Neuronal stem cell (in vitro differentiated cells): Measurements from ENCODE around the gene ARPC5L.

Experiments
- DNase-seq: peaks from one replicate; pipeline ENCODE4 v3.0.0-alpha.2; 2013; ENCODE audit warnings: low spot score
- H2AFZ ChIP-seq: one replicate; pipeline ENCODE4 v1.6.1; 2013; ENCODE audit warnings: mild to moderate bottlenecking, low read length, inconsistent platforms
- H2AK5ac ChIP-seq: 2 replicates; pipeline ENCODE4 v1.6.1; 2013; ENCODE audit warnings: low read depth, mild to moderate bottlenecking, inconsistent platforms, low read length, moderate library complexity, mixed read lengths
- H2BK120ac ChIP-seq: 2 replicates; pipeline ENCODE4 v1.6.1; 2013; ENCODE audit warnings: low read depth, mild to moderate bottlenecking, inconsistent platforms, low read length, moderate library complexity, mixed read lengths
- H2BK12ac ChIP-seq: one replicate; pipeline ENCODE4 v1.6.1; 2013; ENCODE audit warnings: low read length, inconsistent platforms
- H2BK15ac ChIP-seq: 2 replicates; pipeline ENCODE4 v1.6.1; 2013; ENCODE audit warnings: mild to moderate bottlenecking, low read length, inconsistent platforms, mixed read lengths
- H2BK5ac ChIP-seq: one replicate; pipeline ENCODE4 v1.6.1; 2013; ENCODE audit warnings: inconsistent platforms, mild to moderate bottlenecking, low read length, moderate library complexity
- H3K14ac ChIP-seq: one replicate; pipeline ENCODE4 v1.6.1; 2013; ENCODE audit warnings: low read length, inconsistent platforms
- H3K18ac ChIP-seq: 2 replicates; pipeline ENCODE4 v1.6.1; 2013; ENCODE audit warnings: low read length, inconsistent platforms
- H3K23ac ChIP-seq: 2 replicates; pipeline ENCODE4 v1.6.1; 2013; ENCODE audit warnings: low read depth, mild to moderate bottlenecking, mixed read lengths, low read length, inconsistent platforms; ENCODE audit not compliant: poor library complexity
- H3K27ac ChIP-seq: replicated peaks from 3 replicates; pipeline ENCODE4 v1.5.1; 2013; ENCODE audit warnings: low read length, inconsistent platforms
- H3K27me3 ChIP-seq, 3 experiments: 2 replicates each; pipeline ENCODE4 v1.6.1; 2013; ENCODE audit warnings: low read length in 3 of 3, mild to moderate bottlenecking in 2 of 3, inconsistent platforms in 1 of 3, low read depth in 1 of 3, mixed read lengths in 1 of 3, moderate library complexity in 1 of 3; ENCODE audit not compliant: control insufficient read depth in 3 of 3, insufficient read depth in 3 of 3
- H3K36me3 ChIP-seq, 2 donors: replicated peaks in 1 of 2; 2 replicates each; pipeline ENCODE4 v1.6.1; 2013; ENCODE audit warnings: low read length in 2 of 2; ENCODE audit not compliant: control insufficient read depth in 2 of 2, insufficient read depth in 2 of 2
- H3K4ac ChIP-seq: 2 replicates; pipeline ENCODE4 v1.6.1; 2013; ENCODE audit warnings: inconsistent platforms, mild to moderate bottlenecking, low read length, moderate library complexity
- H3K4me1 ChIP-seq, 2 donors: 1 replicate in 1 of 2; 2 replicates in 1 of 2; pipeline ENCODE4 v1.6.1; 2013; ENCODE audit warnings: low read length in 2 of 2, low read depth in 1 of 2; ENCODE audit not compliant: control insufficient read depth in 2 of 2, insufficient read depth in 1 of 2
- H3K4me2 ChIP-seq: one replicate; pipeline ENCODE4 v1.6.1; 2013; ENCODE audit warnings: mild to moderate bottlenecking, low read length, inconsistent platforms; ENCODE audit not compliant: insufficient read depth, poor library complexity, severe bottlenecking
- H3K4me3 ChIP-seq, 2 donors: 2 replicates each; pipeline ENCODE4 v1.5.1; 2013; ENCODE audit warnings: low read length in 2 of 2, mild to moderate bottlenecking in 2 of 2, inconsistent platforms in 1 of 2, moderate library complexity in 1 of 2
- H3K79me1 ChIP-seq: one replicate; pipeline ENCODE4 v1.6.1; 2013; ENCODE audit warnings: low read depth, mild to moderate bottlenecking, inconsistent platforms, low read length, moderate library complexity
- H3K9ac ChIP-seq: one replicate; pipeline ENCODE4 v1.6.1; 2013; ENCODE audit warnings: mild to moderate bottlenecking, low read depth, low read length, inconsistent platforms; ENCODE audit not compliant: poor library complexity
- H3K9me3 ChIP-seq, 2 donors: replicated peaks in 1 of 2; 2 replicates each; pipeline versions ENCODE3 to v1.6.1; 2013; ENCODE audit warnings: low read length in 2 of 2, mild to moderate bottlenecking in 2 of 2, inconsistent platforms in 1 of 2, low read depth in 1 of 2, mixed read lengths in 1 of 2, moderate library complexity in 1 of 2; ENCODE audit not compliant: control insufficient read depth in 2 of 2, insufficient read depth in 1 of 2
- H4K8ac ChIP-seq: one replicate; pipeline ENCODE4 v1.6.1; 2013; ENCODE audit warnings: low read depth, mild to moderate bottlenecking, inconsistent platforms, low read length, moderate library complexity
- H4K91ac ChIP-seq: one replicate; pipeline ENCODE4 v1.6.1; 2013; ENCODE audit warnings: low read length, low read depth, mild to moderate bottlenecking, inconsistent platforms; ENCODE audit not compliant: poor library complexity
- WGBS, 2 donors: extraction: QIAGEN DNeasy Blood & Tissue Kit; methylation state at CpG; one replicate each; pipeline ENCODE4 v1.1.7; 2013; ENCODE audit warnings: missing lambda C conversion rate in 2 of 2, mixed read lengths in 1 of 2; ENCODE audit not compliant: insufficient read length in 2 of 2, insufficient replicate concordance in 1 of 2; ENCODE audit errors: extremely low coverage in 2 of 2; 5-methylcytosine and 5-hydroxymethylcytosine counted together

Gene ARPC5L

DNA sequence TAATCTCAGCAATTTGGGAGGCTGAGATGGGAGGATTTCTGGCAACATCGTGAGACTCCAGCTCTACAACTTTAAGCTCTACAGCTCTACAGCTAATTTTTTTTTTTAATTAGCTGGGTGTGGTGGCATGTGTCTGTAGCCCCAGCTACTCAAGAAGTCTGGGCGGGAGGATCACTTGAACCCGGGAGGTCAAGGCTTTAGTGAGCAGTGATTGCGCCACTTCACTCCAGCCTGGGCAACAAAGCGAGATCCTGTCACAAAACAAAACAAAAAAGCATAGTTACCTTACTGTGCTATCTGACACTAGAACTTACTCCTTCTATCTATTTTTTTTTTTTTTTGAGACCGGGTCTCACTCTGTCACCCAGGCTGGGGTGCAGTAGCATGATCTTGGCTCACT lies 15.0 kb upstream of the ARPC5L start:
- Histone ChIP-seq H4K91ac (no peak overlapping the region), H3K4me3 (no peak overlapping the region), H3K79me1 (no peaks in the 10 kb centered on the region), H3K4me1 (peaks cover 0 to 4% of the 10 kb centered on the region in 2 donors), H2AFZ (no peak overlapping the region), H3K23ac (no peak overlapping the region), H3K36me3 (no peaks in the 10 kb centered on the region), H3K27ac (no peak overlapping the region), H2BK5ac (no peak overlapping the region), H3K4ac (no peak overlapping the region), H3K9ac (no peak overlapping the region), H2AK5ac (no peak overlapping the region), H3K18ac (no peak overlapping the region), H4K8ac (no peak overlapping the region), H2BK120ac (no peak overlapping the region), H2BK12ac (no peak overlapping the region), H3K14ac (no peak overlapping the region), H3K4me2 (no peak overlapping the region), H3K9me3 (no peaks in the 10 kb centered on the region), H3K27me3 (peaks cover 0 to 3% (median 0%) of the 10 kb centered on the region in 3 experiments), H2BK15ac (no peak overlapping the region)
- DNase-seq = no peak
- WGBS, 2 donors = no CpG with 5 or more reads among the region's 6 CpGs

DNA sequence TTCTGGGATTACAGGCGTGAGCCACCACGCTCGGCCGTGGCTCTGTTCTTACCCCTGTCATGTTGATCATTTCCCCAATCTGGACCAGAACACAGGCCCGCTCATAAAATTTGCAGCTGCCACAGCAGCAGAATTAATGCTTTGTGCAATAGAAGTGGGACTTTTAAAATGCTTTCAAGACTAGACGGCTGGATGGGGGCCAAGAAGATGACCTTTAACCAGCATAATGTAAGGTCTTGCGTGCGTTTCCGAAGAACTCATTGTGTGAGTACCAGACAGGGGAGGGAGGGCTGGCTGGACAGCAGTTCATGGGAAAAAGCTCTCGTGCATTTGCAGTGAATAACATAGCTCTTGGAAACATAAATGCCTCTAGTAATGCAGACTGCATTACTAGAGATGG lies 12.1 kb upstream of the ARPC5L start:
- Histone ChIP-seq H2AFZ (no peak overlapping the region), H3K4me1 (peaks cover 4 to 12% of the 10 kb centered on the region in 2 donors), H3K9me3 (no peaks in the 10 kb centered on the region), H3K23ac (no peak overlapping the region), H2AK5ac (no peak overlapping the region), H4K8ac (no peak overlapping the region), H2BK12ac (no peak overlapping the region), H3K18ac (no peak overlapping the region), H4K91ac (no peak overlapping the region), H2BK120ac (no peak overlapping the region), H3K4me3 (no peak overlapping the region), H3K14ac (no peak overlapping the region), H3K36me3 (no peaks in the 10 kb centered on the region), H3K9ac (no peak overlapping the region), H3K4ac (no peak overlapping the region), H2BK5ac (no peak overlapping the region), H3K27ac (no peak overlapping the region), H3K79me1 (no peaks in the 10 kb centered on the region), H3K4me2 (no peak overlapping the region), H3K27me3 (peaks cover 0 to 3% (median 0%) of the 10 kb centered on the region in 3 experiments), H2BK15ac (no peak overlapping the region)
- WGBS, 2 donors = no CpG with 5 or more reads among the region's 10 CpGs
- DNase-seq = no peak

DNA sequence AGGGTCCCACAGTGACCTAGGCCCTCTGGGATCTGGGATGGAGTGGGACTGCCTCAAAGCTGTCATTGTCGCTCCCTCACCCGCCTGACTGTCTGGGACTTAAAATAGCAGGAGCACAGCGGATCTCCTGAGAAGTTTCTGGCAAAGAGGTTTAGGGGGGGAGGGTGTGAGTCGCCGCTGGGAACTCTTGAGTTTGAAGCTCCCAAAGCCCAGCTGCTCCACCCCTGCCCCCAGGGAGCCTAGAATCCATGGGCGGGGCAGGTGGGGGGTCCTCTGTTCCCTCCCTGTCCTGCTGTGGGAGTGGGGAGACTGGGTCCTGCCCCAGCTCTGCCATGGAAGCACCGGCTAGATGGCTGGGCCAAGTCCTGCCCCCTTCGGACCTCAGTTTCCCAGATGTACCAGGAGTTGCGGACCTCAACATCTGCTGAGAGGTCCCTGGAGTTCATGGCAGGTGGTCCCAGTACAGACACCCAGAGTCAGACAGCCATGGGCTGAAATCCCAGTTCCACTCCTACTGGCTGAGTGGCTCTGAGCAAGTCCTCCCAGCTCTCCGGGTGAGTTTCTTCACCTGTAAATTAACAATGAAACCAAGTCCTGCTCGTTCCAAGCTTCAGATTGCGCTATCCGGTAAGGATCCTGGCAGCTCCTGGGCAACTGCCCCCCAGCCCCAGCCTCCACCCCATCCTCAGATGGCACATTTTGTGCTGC lies 9.7 kb upstream of the ARPC5L start:
- H3K4me3 ChIP-seq = peak overlapping the region in 1 of 2 donors; percentile 48

DNA sequence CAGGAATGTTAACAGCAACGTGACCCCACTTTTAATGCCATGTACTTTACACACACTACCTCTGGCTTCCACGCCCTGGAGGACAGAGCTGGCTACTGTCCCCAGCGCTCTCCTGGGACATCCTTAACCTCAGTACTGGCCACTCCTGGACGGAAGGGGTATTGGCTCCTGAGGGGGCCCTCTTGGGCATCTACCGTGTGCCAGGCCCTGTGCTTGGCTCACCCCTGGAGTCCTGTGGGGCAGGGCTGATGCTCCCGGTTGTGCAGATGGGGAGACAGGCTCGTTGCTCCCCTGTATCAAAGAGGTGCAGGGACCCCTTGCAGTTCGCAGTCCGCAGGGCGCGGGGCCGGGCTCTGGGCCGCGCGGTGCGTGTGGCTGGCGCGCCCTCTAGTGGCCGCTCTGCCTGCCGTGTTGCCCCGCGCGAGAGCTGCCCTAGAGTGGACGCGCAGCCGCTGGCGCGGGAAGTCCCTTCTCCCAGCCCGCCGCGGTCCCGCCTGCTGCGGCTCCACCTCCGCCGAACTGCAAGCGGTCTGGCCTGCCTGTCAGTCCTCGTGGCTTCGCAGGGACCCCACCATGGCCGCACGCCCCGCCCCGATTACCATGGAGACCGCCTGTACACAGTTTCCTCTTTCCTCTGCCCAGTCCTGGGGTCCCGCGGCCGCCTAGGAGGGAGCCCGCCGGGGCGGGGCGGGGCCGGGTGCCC lies 8.9 kb upstream of the ARPC5L start, which contains the start of gene WDR38:
Gene WDR38 (plus strand): TSS at position 632 of the 703 bp plus-strand sequence. CDS start 72 bp downstream, outside the sequence.
- Histone ChIP-seq H3K9ac (peak within 1 kb of the TSS; percentile 86), H3K4me1 (peaks cover 4 to 12% of the 10 kb centered on the region in 2 donors), H3K36me3 (peaks cover 14 to 18% of the 10 kb centered on the region in 2 donors), H4K8ac (no peak within 1 kb of the TSS), H3K27ac (no peak within 1 kb of the TSS), H3K4ac (no peak within 1 kb of the TSS), H3K79me1 (no peaks in the 10 kb centered on the region), H2BK15ac (peak within 1 kb of the TSS; percentile 50), H2BK120ac (no peak within 1 kb of the TSS), H3K4me3 (peak within 1 kb of the TSS; percentile 48 to 84), H2BK12ac (peak within 1 kb of the TSS; percentile 46), H2AFZ (peak within 1 kb of the TSS; percentile 96), H3K23ac (peak within 1 kb of the TSS; percentile 22), H4K91ac (no peak within 1 kb of the TSS), H2AK5ac (peak within 1 kb of the TSS; percentile 54), H3K4me2 (peak within 1 kb of the TSS; percentile 66), H3K27me3 (peaks cover 0 to 3% (median 0%) of the 10 kb centered on the region in 3 experiments), H3K18ac (peak within 1 kb of the TSS; percentile 63), H3K9me3 (no peaks in the 10 kb centered on the region), H2BK5ac (peak within 1 kb of the TSS; percentile 11), H3K14ac (no peak within 1 kb of the TSS)
- whole genome bisulfite sequencing, 2 donors = no CpG with 5 or more reads among the region's 51 CpGs
- peak; percentile 78 for DNase-seq

More for the DNA sequence above, 9.7 kb upstream of the ARPC5L start:
- H3K79me1 ChIP-seq = no peaks in the 10 kb centered on the region
- no peak overlapping the region for H3K14ac ChIP-seq
- no peak overlapping the region for H4K91ac ChIP-seq
- DNase-seq = no peak
- peak overlapping the region; percentile 25 for H2BK15ac ChIP-seq
- no peak overlapping the region for H3K4me2 ChIP-seq
- WGBS, 2 donors = no CpG with 5 or more reads among the region's 13 CpGs
- H3K27ac ChIP-seq = no peak overlapping the region
- no peak overlapping the region for H2BK12ac ChIP-seq
- H2AFZ ChIP-seq = peak overlapping the region; percentile 96
- H3K36me3 ChIP-seq = peaks cover 6 to 11% of the 10 kb centered on the region in 2 donors
- H3K4ac ChIP-seq = no peak overlapping the region
- no peaks in the 10 kb centered on the region for H3K9me3 ChIP-seq
- H4K8ac ChIP-seq = no peak overlapping the region
- H3K18ac ChIP-seq = peak overlapping the region; percentile 66
- H3K4me1 ChIP-seq = peaks cover 4 to 12% of the 10 kb centered on the region in 2 donors
- H2BK120ac ChIP-seq = no peak overlapping the region
- H2AK5ac ChIP-seq = peak overlapping the region; percentile 16
- peaks cover 0 to 3% (median 0%) of the 10 kb centered on the region in 3 experiments for H3K27me3 ChIP-seq
- H2BK5ac ChIP-seq = no peak overlapping the region
- H3K23ac ChIP-seq = no peak overlapping the region
- H3K9ac ChIP-seq = peak overlapping the region; percentile 7
